CD4-positive, alpha-beta memory T cell (primary cell): Measurements from ENCODE around the gene MTREX. TPM values are rescaled to one million over a fixed set of nuclear protein-coding genes. Genes with fewer than 3 reads are reported as not detected.

ENCODE experiments used
- CTCF ChIA-PET: fragments of 350-600 bp; sonication (Branson Sonifier 250); formaldehyde crosslinking; loops from one replicate; lab custom pipeline; 2021; ENCODE audit warnings: inconsistent platforms; ENCODE audit not compliant: partially characterized antibody; lab: Charles Lee
- POLR2A ChIA-PET: fragments of 350-600 bp; sonication (Branson Sonifier 250); formaldehyde crosslinking; loops from one replicate; lab custom pipeline; 2021; ENCODE audit not compliant: partially characterized antibody; lab: Charles Lee
- DNase-seq, 5 donors: peaks; one replicate each; pipeline versions ENCODE4 v3.0.0 to v3.0.0-alpha.2; 2020 to 2022; ENCODE audit warnings: mixed read lengths in 1 of 5
- H3K27ac ChIP-seq: one replicate; pipeline ENCODE4 v1.7.0; 2013; ENCODE audit warnings: low read depth, low read length
- H3K27me3 ChIP-seq: 2 replicates; pipeline ENCODE4 v1.7.0; 2013; ENCODE audit warnings: mild to moderate bottlenecking, low read length, moderate library complexity; ENCODE audit not compliant: insufficient read depth
- H3K36me3 ChIP-seq: 2 replicates; pipeline ENCODE4 v1.7.0; 2013; ENCODE audit warnings: mild to moderate bottlenecking, low read length, moderate library complexity; ENCODE audit not compliant: insufficient read depth
- H3K4me1 ChIP-seq: 2 replicates; pipeline ENCODE4 v1.7.0; 2013; ENCODE audit warnings: mild to moderate bottlenecking, low read length, moderate library complexity; ENCODE audit not compliant: insufficient read depth
- H3K4me3 ChIP-seq, 2 donors: one replicate each; pipeline ENCODE4 v1.7.0; 2013; ENCODE audit warnings: low read length in 2 of 2, mild to moderate bottlenecking in 1 of 2
- H3K9me3 ChIP-seq, 2 donors: one replicate each; pipeline ENCODE4 v1.7.0; 2013; ENCODE audit warnings: low read length in 2 of 2, control low read depth in 1 of 2; ENCODE audit not compliant: control insufficient read depth in 1 of 2
- H3K27ac Mint-ChIP-seq, 7 donors: one replicate each; pipeline ENCODE4 v1.8.0; 2020 to 2021; ENCODE audit warnings: mixed read lengths in 7 of 7, mild to moderate bottlenecking in 6 of 7, inconsistent platforms in 3 of 7, moderate library complexity in 3 of 7
- H3K27me3 Mint-ChIP-seq, 2 donors: one replicate each; pipeline ENCODE4 v1.8.0; 2020 to 2021; ENCODE audit warnings: mixed read lengths in 2 of 2
- H3K36me3 Mint-ChIP-seq, 2 donors: one replicate each; pipeline ENCODE4 v1.8.0; 2020 to 2021; ENCODE audit warnings: mixed read lengths in 2 of 2, inconsistent platforms in 1 of 2, mild to moderate bottlenecking in 1 of 2
- H3K4me1 Mint-ChIP-seq, 4 donors: one replicate each; pipeline ENCODE4 v1.8.0; 2020 to 2021; ENCODE audit warnings: mixed read lengths in 4 of 4, mild to moderate bottlenecking in 1 of 4
- H3K4me3 Mint-ChIP-seq, 8 donors: one replicate each; pipeline ENCODE4 v1.8.0; 2020 to 2021; ENCODE audit warnings: mixed read lengths in 8 of 8, mild to moderate bottlenecking in 7 of 8, moderate library complexity in 6 of 8, inconsistent platforms in 3 of 8
- H3K9me3 Mint-ChIP-seq, 8 donors: one replicate each; pipeline ENCODE4 v1.8.0; 2020 to 2021; ENCODE audit warnings: mixed read lengths in 8 of 8, mild to moderate bottlenecking in 5 of 8, inconsistent platforms in 3 of 8, moderate library complexity in 1 of 8
- intact Hi-C: fragments of 100-400 bp; cut with micrococcal nuclease; formaldehyde crosslinking; loops from one replicate; pipeline ENCODE4 v1.15.1; 2023
- polyA plus RNA-seq, 2 donors: library from polyadenylated mRNA; unstranded; fragments of 300-500 nt; fragmentation: Illumina TruSeq; gene quantifications; one replicate each; pipeline ENCODE4 v1.2.3, GENCODE V29; 2021
- total RNA-seq, 2 experiments: library from RNA; stranded (reverse); gene quantifications; one replicate each; pipeline ENCODE4 v1.2.3, GENCODE V29; 2021

MTREX gene
- total and polyA plus RNA-seq, 4 experiments from 2014 or later: 28.8 to 82.2 (median 55.4) TPM

- H3K36me3 ChIP-seq: peaks cover 13% of the 10 kb centered on the region
- ChIA-PET CTCF (no interaction called here), POLR2A (no interaction called here)
- peaks cover 0 to 8% (median 5%) of the 10 kb centered on the region in 4 donors for H3K4me1 Mint-ChIP-seq
- H3K27ac ChIP-seq: no peak overlapping the region
- no peak overlapping the region for H3K4me3 ChIP-seq
- no peaks in the 10 kb centered on the region for H3K4me1 ChIP-seq
- H3K27ac Mint-ChIP-seq: peak overlapping the region in 1 of 7 donors; percentile 47
- H3K4me3 Mint-ChIP-seq: no peak overlapping the region
- H3K27me3 Mint-ChIP-seq: no peaks in the 10 kb centered on the region
- peaks cover 63 to 75% of the 10 kb centered on the region in 2 donors for H3K36me3 Mint-ChIP-seq
- intact Hi-C loops: no loop called here
- no peaks in the 10 kb centered on the region for H3K9me3 Mint-ChIP-seq
- H3K27me3 ChIP-seq: no peaks in the 10 kb centered on the region
- no peaks in the 10 kb centered on the region for H3K9me3 ChIP-seq
- DNase-seq: no peak
These were observed 12.9 kb upstream of the MTREX start for GRCh38 chr5:55294935-55295334.

GRCh38 chr5:55300890-55301289 is 6.9 kb upstream of the MTREX start:
- intact Hi-C loops: loop anchor here (10.0 kb wide), 1 partner anchor 126 kb away; the partner anchor contains the start of gene CDC20B
- no peak overlapping the region for H3K4me3 ChIP-seq
- Mint-ChIP-seq H3K36me3 (peaks cover 34 to 36% of the 10 kb centered on the region in 2 donors), H3K4me1 (peaks cover 16 to 28% (median 20%) of the 10 kb centered on the region in 4 donors), H3K27me3 (no peaks in the 10 kb centered on the region), H3K9me3 (no peaks in the 10 kb centered on the region), H3K27ac (peak overlapping the region in 1 of 7 donors; percentile 29), H3K4me3 (no peak overlapping the region)
- DNase-seq: no peak
- no peaks in the 10 kb centered on the region for H3K27me3 ChIP-seq
- POLR2A ChIA-PET: no interaction called here
- H3K4me1 ChIP-seq: peaks cover 14% of the 10 kb centered on the region
- no peak overlapping the region for H3K27ac ChIP-seq
- H3K36me3 ChIP-seq: peaks cover 4% of the 10 kb centered on the region
- CTCF ChIA-PET: no interaction called here
- H3K9me3 ChIP-seq: no peaks in the 10 kb centered on the region

GRCh38 chr5:55303238-55303690 is 4.5 kb upstream of the MTREX start:
- H3K4me1 Mint-ChIP-seq: peaks cover 15 to 28% (median 20%) of the 10 kb centered on the region in 4 donors
- DNase-seq: no peak
- no peaks in the 10 kb centered on the region for H3K27me3 Mint-ChIP-seq
- peaks cover 17 to 21% of the 10 kb centered on the region in 2 donors for H3K36me3 Mint-ChIP-seq
- peak overlapping the region in 1 of 7 donors; percentile 73 for H3K27ac Mint-ChIP-seq
- CTCF ChIA-PET: interaction anchor here (1.2 to 1.3 kb wide), 2 partner anchors 71 to 132 kb away, joined by 3 read pairs; no protein-coding TSS in a partner anchor
- Histone ChIP-seq H3K9me3 (no peaks in the 10 kb centered on the region), H3K27ac (no peak overlapping the region), H3K4me3 (no peak overlapping the region), H3K36me3 (no peaks in the 10 kb centered on the region), H3K27me3 (no peaks in the 10 kb centered on the region), H3K4me1 (peaks cover 25% of the 10 kb centered on the region)
- intact Hi-C loops: loop anchor here (10.0 kb wide), 1 partner anchor 128 kb away; the partner anchor contains the start of gene CDC20B
- POLR2A ChIA-PET: interaction anchor here (1.0 kb wide), 1 partner anchor 71 kb away, joined by 3 read pairs; no protein-coding TSS in a partner anchor
- no peaks in the 10 kb centered on the region for H3K9me3 Mint-ChIP-seq
- no peak overlapping the region for H3K4me3 Mint-ChIP-seq

GRCh38 chr5:55304584-55304983 is 3.2 kb upstream of the MTREX start:
- Mint-ChIP-seq H3K27ac (peak overlapping the region in 1 of 7 donors; percentile 25), H3K4me1 (peaks cover 13 to 21% (median 19%) of the 10 kb centered on the region in 4 donors), H3K4me3 (peak overlapping the region in 1 of 8 donors; percentile 9), H3K27me3 (no peaks in the 10 kb centered on the region), H3K9me3 (no peaks in the 10 kb centered on the region), H3K36me3 (peaks cover 10 to 18% of the 10 kb centered on the region in 2 donors)
- no peaks in the 10 kb centered on the region for H3K27me3 ChIP-seq
- no peaks in the 10 kb centered on the region for H3K36me3 ChIP-seq
- ChIA-PET POLR2A (no interaction called here), CTCF (no interaction called here)
- DNase-seq: no peak
- no peaks in the 10 kb centered on the region for H3K9me3 ChIP-seq
- no peak overlapping the region for H3K27ac ChIP-seq
- intact Hi-C loops: loop anchor here (10.0 kb wide), 1 partner anchor 130 kb away; the partner anchor contains the start of gene CDC20B
- peaks cover 37% of the 10 kb centered on the region for H3K4me1 ChIP-seq
- no peak overlapping the region for H3K4me3 ChIP-seq

- Mint-ChIP-seq H3K36me3 (peaks cover 8 to 17% of the 10 kb centered on the region in 2 donors), H3K27ac (no peak overlapping the region), H3K9me3 (no peaks in the 10 kb centered on the region), H3K4me3 (no peak overlapping the region), H3K27me3 (no peaks in the 10 kb centered on the region), H3K4me1 (peaks cover 12 to 21% (median 18%) of the 10 kb centered on the region in 4 donors)
- POLR2A ChIA-PET: no interaction called here
- Histone ChIP-seq H3K4me1 (peaks cover 44% of the 10 kb centered on the region), H3K27me3 (no peaks in the 10 kb centered on the region), H3K27ac (no peak overlapping the region), H3K9me3 (no peaks in the 10 kb centered on the region), H3K36me3 (no peaks in the 10 kb centered on the region), H3K4me3 (no peak overlapping the region)
- no peak for DNase-seq
- CTCF ChIA-PET: no interaction called here
- intact Hi-C loops: loop anchor here (5.0 to 10.0 kb wide), 4 partner anchors 73 to 1867 kb away; partner anchors contain the start of genes ARL15, CCNO, CDC20B and GPBP1
These were observed 2.4 kb upstream of the MTREX start for GRCh38 chr5:55305345-55305744.

- DNase-seq: no peak
- Mint-ChIP-seq H3K9me3 (no peaks in the 10 kb centered on the region), H3K4me3 (no peak overlapping the region), H3K27me3 (no peaks in the 10 kb centered on the region), H3K36me3 (peaks cover 9 to 17% of the 10 kb centered on the region in 2 donors), H3K27ac (no peak overlapping the region), H3K4me1 (peaks cover 18 to 33% (median 21%) of the 10 kb centered on the region in 4 donors)
- intact Hi-C loops: loop anchor here (2.0 to 10.0 kb wide), 5 partner anchors 75 to 1865 kb away; partner anchors contain the start of genes ARL15, CCNO, CDC20B and GPBP1
- ChIA-PET POLR2A (interaction anchor here (0.6 to 2.6 kb wide), 14 partner anchors 8 to 1867 kb away, joined by 3 to 14 read pairs (median 4); partner anchors contain the start of genes GPBP1 and IL6ST), CTCF (interaction anchor here (0.7 to 1.4 kb wide), 5 partner anchors 18 to 332 kb away, joined by 3 read pairs; partner anchors contain the start of gene CCNO)
- Histone ChIP-seq H3K4me3 (peak overlapping the region; percentile 86 to 94), H3K36me3 (no peaks in the 10 kb centered on the region), H3K4me1 (peaks cover 59% of the 10 kb centered on the region), H3K9me3 (no peaks in the 10 kb centered on the region), H3K27me3 (no peaks in the 10 kb centered on the region), H3K27ac (peak overlapping the region; percentile 94)
These were observed 977 bp upstream of the MTREX start for GRCh38 chr5:55306641-55307382.
